Neuron (in vitro differentiated cells): ENCODE measurements around the gene FRZB.
A peak's percentile ranks its signal among the peaks of the same experiment; 100 is the strongest.

Experiments used
- H2AFZ ChIP-seq: one replicate; pipeline ENCODE4 v1.6.1; 2013; ENCODE audit warnings: low read depth, mild to moderate bottlenecking, inconsistent platforms, low read length, moderate library complexity
- H3K27me3 ChIP-seq: one replicate; pipeline ENCODE4 v1.6.1; 2013; ENCODE audit warnings: low read length; ENCODE audit not compliant: insufficient read depth
- H3K36me3 ChIP-seq: one replicate; pipeline ENCODE4 v1.6.1; 2013; ENCODE audit warnings: low read length; ENCODE audit not compliant: insufficient read depth
- H3K4me1 ChIP-seq: one replicate; pipeline ENCODE4 v1.6.1; 2013; ENCODE audit warnings: low read length; ENCODE audit not compliant: insufficient read depth
- H3K4me3 ChIP-seq: 2 replicates; pipeline ENCODE4 v1.5.1; 2013; ENCODE audit warnings: mild to moderate bottlenecking, low read length, moderate library complexity
- H3K9me3 ChIP-seq: one replicate; pipeline ENCODE4 v1.6.1; 2013; ENCODE audit warnings: low read length

FRZB gene

GRCh38 chr2:182852801-182853200, 13.6 kb downstream of the FRZB start:
- no peaks in the 10 kb centered on the region for H3K9me3 ChIP-seq
- H3K36me3 ChIP-seq, result no peaks in the 10 kb centered on the region
- no peaks in the 10 kb centered on the region for H3K27me3 ChIP-seq
- no peaks in the 10 kb centered on the region for H3K4me1 ChIP-seq
- H3K4me3 ChIP-seq, result no peak overlapping the region
- no peak overlapping the region for H2AFZ ChIP-seq

DNA sequence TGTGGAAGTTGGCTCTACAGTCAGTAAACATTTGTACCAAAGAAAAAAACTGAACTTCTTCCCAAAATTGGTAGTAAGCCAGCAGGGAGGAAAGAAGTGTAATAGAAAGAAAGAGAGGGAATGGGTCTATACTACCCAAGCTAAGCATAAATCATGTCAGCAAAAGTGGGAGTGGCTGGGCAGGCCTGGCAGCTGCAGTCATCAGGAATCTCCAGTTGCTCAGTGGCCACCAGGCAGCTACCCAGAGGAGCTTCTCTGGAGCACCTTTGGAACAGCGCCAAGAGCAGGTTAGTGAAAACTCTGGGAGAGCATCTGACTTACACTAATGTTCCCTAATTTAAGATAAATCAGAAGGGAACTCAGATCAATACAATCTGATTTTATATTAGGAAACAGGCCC, 14.3 kb downstream of the FRZB start:
- Histone ChIP-seq H3K36me3 (no peaks in the 10 kb centered on the region), H3K27me3 (no peaks in the 10 kb centered on the region), H3K4me1 (no peaks in the 10 kb centered on the region), H3K4me3 (no peak overlapping the region), H3K9me3 (no peaks in the 10 kb centered on the region), H2AFZ (no peak overlapping the region)

DNA sequence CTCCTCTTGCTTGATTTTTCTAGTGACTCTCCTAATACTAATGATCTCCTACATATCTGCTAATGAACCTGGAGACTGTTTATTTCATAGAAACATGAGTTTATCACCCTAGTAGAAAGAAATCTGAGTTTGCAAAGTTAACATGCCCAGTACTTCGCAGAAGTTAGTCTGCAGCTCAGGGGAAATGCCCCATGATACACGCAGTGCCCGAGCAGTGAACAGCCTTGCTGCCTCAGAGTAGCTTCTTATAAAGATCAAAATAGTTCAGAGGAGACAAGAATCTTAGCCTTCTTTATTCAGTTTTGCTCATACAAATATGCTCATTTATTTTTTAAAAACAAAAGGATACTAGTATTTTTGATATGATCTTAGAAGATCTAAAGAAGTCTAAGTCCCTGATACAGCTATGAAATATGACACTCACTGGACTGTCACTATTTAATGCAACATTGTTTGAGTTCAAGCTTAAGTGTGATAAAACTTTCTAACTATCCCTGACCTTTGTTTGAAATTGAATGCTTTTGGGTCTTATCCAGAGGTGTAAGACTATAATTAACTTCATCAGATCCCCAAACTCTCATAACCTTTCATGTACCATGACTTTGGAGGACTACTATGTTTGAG, 20.5 kb downstream of the FRZB start:
- H2AFZ ChIP-seq, result peak overlapping the region; percentile 26
- no peaks in the 10 kb centered on the region for H3K27me3 ChIP-seq
- no peak overlapping the region for H3K4me3 ChIP-seq
- no peaks in the 10 kb centered on the region for H3K36me3 ChIP-seq
- H3K9me3 ChIP-seq, result no peaks in the 10 kb centered on the region
- no peaks in the 10 kb centered on the region for H3K4me1 ChIP-seq

GRCh38 chr2:182836451-182836850, 30.0 kb downstream of the FRZB start:
- no peaks in the 10 kb centered on the region for H3K36me3 ChIP-seq
- H3K27me3 ChIP-seq, result no peaks in the 10 kb centered on the region
- H2AFZ ChIP-seq, result no peak overlapping the region
- no peak overlapping the region for H3K4me3 ChIP-seq
- peaks cover 13% of the 10 kb centered on the region for H3K4me1 ChIP-seq
- no peaks in the 10 kb centered on the region for H3K9me3 ChIP-seq

- no peak overlapping the region for H3K4me3 ChIP-seq
- H3K4me1 ChIP-seq, result peaks cover 4% of the 10 kb centered on the region
- H3K36me3 ChIP-seq, result no peaks in the 10 kb centered on the region
- no peaks in the 10 kb centered on the region for H3K9me3 ChIP-seq
- H3K27me3 ChIP-seq, result no peaks in the 10 kb centered on the region
- H2AFZ ChIP-seq, result no peak overlapping the region
Observed at GRCh38 chr2:182834293-182834692, 32.1 kb downstream of the FRZB start.

DNA sequence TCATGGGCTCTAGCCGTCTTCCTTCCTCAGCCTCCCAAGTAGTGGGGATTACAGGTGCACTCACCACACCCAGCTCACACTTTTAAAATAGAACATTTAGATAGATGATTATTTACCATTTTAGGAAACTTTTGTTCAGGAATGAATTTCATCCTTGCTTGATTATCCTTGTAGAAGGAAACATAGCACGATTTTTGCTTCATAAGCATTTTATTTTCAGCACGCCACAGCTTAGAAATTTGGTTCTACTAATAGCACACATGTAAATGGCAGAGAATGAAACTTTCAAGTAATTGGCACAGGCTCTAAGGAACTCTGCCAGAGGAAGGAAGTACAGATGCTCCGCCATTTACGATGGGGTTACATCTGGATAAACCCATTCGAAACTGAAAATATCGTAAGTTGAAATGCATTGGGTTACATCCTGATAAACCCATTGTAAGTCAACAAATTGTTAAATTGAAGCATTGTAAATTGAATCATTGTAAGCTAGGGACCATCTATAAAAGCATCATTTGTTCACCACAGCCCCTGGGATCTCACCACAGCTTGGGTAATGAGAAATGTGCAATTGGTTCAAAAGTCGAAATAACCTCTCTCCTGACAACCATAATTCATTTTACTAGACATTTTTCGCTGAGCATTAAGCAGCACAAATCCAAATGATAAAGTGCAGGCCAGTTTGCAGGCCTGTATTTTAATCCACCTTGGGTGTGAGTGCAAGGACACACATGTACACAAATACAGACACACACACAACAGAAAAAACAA, 33.2 kb downstream of the FRZB start:
- no peaks in the 10 kb centered on the region for H3K9me3 ChIP-seq
- H3K4me3 ChIP-seq, result no peak overlapping the region
- H3K4me1 ChIP-seq, result no peaks in the 10 kb centered on the region
- H3K36me3 ChIP-seq, result no peaks in the 10 kb centered on the region
- no peaks in the 10 kb centered on the region for H3K27me3 ChIP-seq
- H2AFZ ChIP-seq, result no peak overlapping the region

DNA sequence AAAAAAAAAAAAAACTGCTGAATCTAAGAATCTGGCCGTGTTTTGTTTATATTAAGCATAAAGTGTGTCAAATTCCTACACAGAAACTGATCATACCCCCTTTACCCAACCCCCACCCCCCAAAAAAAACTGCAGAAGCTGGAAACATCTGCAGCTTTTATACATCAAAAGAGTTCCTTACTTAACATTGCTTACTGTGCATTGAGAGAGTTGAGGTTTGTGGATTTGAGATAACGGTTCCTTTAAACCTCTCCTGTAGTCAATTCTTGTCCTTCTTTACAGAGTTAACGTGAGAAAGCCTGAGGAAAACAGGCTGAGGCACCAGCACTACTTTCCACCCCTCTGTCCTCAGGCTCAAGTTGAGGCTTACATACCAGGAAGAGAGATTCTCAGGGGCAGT, 34.5 kb downstream of the FRZB start:
- Histone ChIP-seq H2AFZ (no peak overlapping the region), H3K9me3 (no peaks in the 10 kb centered on the region), H3K36me3 (no peaks in the 10 kb centered on the region), H3K4me1 (peaks cover under 1% of the 10 kb centered on the region), H3K27me3 (no peaks in the 10 kb centered on the region), H3K4me3 (no peak overlapping the region)

DNA sequence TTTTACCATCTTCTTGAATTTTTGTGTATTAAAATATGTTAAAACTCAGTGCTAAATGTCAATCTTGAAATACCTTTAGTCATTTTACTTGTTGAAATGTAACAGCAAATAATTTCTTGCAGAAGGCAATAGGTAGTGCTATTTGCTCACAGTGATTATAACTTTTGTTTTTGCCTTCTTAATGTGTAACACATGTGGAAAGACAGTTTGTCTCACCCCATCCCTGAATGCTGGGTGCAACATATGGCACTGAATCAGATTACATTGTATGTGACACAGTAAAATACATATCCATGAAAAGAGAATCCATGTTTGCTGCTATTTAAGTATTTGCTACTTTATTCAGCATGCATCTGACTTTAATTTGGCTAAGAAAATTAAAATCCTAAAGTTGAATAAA, 35.3 kb downstream of the FRZB start:
- Histone ChIP-seq H3K27me3 (no peaks in the 10 kb centered on the region), H3K4me3 (no peak overlapping the region), H2AFZ (no peak overlapping the region), H3K9me3 (no peaks in the 10 kb centered on the region), H3K36me3 (no peaks in the 10 kb centered on the region), H3K4me1 (peaks cover 8% of the 10 kb centered on the region)

DNA sequence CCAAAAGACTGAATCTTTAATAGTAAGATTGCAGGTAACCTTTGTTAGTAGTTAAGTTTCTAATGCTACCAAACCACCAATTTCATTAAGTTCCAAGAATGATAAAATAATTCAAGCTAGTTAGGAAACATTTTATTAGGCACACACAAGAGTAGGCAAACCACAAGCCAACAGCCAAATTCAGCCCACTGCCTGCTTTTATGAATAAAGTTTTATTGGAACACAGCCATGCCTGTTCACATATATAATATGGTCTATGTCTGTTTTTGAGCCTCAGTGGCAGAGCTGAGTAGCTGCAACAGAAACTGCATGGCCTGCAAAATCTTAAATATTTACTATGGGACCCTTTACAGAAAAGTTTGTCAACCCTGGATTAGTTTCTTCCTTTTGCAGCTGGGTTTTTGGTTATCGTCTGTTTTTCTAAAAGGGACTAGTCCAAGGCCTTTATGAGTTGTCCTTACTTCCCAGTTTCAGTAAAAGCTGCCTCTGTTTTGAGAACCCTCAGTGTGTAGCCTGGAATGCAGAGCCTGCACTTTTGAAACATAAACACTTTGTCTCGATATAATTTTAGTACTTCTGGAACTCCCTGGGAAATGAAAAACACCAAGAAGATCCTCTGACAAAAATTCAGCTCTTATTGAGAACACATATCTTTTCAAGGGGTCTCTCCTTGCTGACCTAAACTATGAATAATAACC, 39.1 kb downstream of the FRZB start:
- peaks cover 15% of the 10 kb centered on the region for H3K4me1 ChIP-seq
- H3K27me3 ChIP-seq, result no peaks in the 10 kb centered on the region
- no peak overlapping the region for H2AFZ ChIP-seq
- no peaks in the 10 kb centered on the region for H3K36me3 ChIP-seq
- no peaks in the 10 kb centered on the region for H3K9me3 ChIP-seq
- H3K4me3 ChIP-seq, result no peak overlapping the region

DNA sequence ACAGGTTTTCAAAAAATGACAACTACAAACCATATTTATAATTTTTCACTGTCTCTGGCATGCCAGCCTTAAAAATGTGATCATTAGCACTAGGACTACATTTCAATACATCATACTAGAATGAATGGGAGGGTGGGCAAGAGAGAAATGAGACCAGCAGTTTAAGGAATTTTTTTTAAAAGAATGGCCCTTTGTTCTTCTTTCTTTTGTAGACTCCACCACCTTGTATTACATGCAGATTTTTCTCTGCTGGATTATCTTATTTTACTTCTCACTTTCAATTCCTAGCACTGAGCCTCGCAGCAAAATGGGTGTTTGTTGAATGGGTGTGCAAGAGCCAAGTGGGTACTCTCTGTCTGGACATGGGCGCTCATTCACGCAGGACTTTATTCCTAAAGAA, 39.9 kb downstream of the FRZB start:
- Histone ChIP-seq H3K4me3 (no peak overlapping the region), H3K9me3 (no peaks in the 10 kb centered on the region), H3K4me1 (peaks cover 15% of the 10 kb centered on the region), H3K36me3 (no peaks in the 10 kb centered on the region), H3K27me3 (no peaks in the 10 kb centered on the region), H2AFZ (no peak overlapping the region)

- Histone ChIP-seq H3K9me3 (no peaks in the 10 kb centered on the region), H3K36me3 (no peaks in the 10 kb centered on the region), H3K27me3 (no peaks in the 10 kb centered on the region), H3K4me1 (peaks cover 15% of the 10 kb centered on the region), H2AFZ (no peak overlapping the region), H3K4me3 (no peak overlapping the region)
Observed at GRCh38 chr2:182826064-182826463, 40.4 kb downstream of the FRZB start.

DNA sequence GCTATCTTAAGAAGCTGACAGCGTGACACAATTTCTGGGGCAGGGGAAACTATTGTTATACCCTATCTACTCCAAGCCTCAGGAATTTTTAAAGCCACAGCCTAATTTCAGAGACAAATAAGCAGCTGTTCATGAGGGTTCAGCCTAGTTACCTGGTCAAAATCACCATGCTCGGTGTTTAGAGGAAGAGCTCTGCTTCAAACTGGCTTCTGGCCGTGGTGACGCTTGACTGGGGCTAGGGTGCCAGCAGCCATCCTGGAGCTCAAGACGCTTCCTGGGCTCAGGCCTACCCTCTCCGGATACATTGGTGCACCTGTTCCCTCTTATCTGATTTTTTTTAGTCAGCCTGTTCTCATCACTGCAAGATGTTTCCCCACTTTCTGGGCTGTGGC, 41.7 kb downstream of the FRZB start:
- H3K27me3 ChIP-seq, result no peaks in the 10 kb centered on the region
- no peaks in the 10 kb centered on the region for H3K36me3 ChIP-seq
- H3K4me3 ChIP-seq, result no peak overlapping the region
- H3K4me1 ChIP-seq, result peaks cover 15% of the 10 kb centered on the region
- H2AFZ ChIP-seq, result no peak overlapping the region
- H3K9me3 ChIP-seq, result no peaks in the 10 kb centered on the region

DNA sequence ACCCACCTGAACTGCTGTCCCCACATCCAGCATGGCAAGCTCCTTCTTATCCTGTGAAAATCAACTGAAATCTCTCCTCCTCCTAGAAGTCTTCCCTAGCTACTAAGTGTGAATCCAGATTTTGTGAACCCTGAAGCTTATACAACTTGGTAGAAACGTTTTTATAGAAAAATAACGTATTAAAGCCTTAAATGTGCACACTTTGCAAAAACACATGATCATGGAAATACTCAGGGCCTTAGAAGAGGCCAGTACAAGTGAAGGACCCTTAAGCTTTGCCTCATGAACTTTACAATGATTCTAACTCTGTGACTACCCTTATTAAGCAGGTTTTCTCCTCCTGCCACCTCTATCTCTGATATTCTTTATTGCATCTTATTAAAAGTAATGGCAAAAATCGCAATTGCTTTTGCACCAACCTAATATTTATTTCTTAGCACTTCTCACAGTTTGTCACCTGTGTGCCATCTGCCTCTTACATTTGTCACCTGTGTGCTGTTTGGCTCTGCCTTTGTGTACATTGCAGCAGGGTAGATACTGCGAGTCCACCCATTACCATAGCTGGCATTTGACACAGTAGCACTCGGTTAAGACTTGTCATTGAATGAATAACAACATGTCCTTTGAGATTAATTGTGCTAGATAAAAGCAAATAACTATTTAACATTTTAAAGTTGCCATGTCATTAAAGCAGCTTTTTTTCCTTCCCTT, 42.2 kb downstream of the FRZB start:
- H3K4me1 ChIP-seq, result peaks cover 19% of the 10 kb centered on the region
- H3K27me3 ChIP-seq, result no peaks in the 10 kb centered on the region
- no peaks in the 10 kb centered on the region for H3K36me3 ChIP-seq
- no peaks in the 10 kb centered on the region for H3K9me3 ChIP-seq
- H2AFZ ChIP-seq, result no peak overlapping the region
- no peak overlapping the region for H3K4me3 ChIP-seq
